ENCODE data around the gene RNPEP.
"Not testable (repeated sequence)": the region's sequence is repeated elsewhere in the genome, so short reads cannot be mapped to it uniquely, and the experiment has no call there.

Gene RNPEP

DNA sequence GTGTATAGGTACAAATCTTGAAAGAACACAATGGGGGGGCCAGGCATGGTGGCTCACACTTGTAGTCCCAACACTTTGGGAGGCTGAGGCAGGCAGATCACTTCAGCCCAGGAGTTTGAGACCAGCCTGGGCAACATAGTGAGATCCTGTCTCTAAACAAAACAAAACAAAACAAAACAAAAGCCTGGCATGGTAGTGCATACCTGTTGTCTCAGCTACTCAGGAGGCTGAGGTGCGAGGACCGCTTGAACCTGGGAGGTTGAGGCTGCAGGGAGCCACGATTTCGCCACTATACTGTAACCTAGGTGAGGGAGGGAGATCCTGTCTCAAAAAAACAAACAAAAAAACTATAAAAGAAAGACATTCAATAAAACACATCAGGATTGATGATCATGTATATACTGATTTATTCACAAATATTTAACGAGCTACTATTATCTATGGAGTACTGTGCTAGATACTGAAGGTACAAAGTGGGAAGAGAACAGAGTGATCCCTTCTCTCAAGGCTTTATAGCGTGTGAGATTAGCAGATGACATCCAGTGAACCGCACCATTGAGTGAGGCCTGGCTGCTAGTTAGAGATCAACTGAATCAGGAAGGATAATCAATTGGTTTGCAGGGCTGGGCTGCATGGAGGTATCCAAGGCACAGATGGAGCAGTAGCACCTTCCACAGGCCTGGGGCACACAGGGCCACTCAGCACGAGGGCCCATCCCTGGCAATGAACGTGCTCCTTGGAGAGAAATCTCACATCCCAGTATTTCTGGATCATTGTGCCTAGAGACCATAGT lies 54.3 kb downstream of the RNPEP start:
- DNase-seq (ENCODE audit: low spot score) = no peak

DNA sequence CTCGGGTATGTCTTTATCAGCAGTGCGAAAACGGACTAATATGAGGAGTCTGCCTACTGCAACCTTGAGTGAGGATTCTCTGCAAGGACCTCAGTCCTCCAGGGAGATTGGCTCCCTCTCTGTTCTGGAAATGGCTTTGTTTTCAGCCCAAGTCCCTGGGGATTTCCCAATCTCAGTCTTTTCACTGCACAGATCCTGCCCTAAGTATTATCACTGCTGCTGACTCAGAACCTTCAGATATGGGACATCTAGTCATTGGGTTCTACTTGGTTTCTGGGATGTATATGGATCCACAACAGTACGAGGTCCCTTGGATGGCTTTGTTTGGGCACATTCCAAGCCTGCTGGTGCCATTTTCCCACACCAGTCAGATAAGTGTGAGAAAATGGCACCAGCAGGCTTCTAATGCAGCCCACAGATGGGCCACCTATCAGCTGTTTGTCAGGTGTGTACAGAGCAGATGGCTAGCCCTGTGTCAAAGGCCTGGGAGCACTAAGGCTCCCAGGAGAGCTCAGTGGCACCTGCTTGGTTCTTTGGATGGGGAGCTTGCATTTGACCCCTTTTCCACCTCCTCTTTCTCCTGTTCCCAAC lies 55.4 kb downstream of the RNPEP start:
- no peak for DNase-seq (ENCODE audit: low spot score)

DNA sequence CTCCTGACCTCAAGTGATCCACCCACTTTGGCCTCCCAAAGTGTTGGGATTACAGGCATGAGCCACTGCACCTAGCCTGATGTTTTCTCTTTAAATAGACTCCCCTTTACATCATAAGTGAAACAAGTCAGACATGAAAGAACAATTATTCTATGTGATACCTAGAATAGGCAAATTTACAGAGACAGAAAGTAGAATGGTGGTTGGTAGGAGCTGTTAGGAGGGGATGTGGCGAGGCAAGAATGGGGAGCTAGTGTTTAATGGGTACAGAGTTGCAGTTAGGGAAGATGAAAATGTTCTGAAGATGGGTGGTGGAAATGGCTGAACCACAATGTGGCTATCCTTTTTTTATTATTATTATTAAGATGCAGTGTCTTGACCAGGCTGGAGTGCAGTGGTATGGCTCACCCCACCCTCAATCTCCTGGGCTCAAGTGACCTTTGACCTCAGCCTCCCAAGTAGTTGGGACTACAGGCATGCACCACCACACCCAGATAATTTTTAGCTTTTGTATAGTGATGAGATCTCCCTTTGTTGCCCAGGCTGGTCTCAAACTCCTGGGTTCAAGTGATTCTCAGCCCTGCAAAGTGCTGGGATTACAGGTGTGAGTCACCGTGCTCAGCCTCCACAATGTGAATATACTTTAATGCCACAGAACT lies 56.4 kb downstream of the RNPEP start:
- DNase-seq (ENCODE audit: low spot score) = no peak

DNA sequence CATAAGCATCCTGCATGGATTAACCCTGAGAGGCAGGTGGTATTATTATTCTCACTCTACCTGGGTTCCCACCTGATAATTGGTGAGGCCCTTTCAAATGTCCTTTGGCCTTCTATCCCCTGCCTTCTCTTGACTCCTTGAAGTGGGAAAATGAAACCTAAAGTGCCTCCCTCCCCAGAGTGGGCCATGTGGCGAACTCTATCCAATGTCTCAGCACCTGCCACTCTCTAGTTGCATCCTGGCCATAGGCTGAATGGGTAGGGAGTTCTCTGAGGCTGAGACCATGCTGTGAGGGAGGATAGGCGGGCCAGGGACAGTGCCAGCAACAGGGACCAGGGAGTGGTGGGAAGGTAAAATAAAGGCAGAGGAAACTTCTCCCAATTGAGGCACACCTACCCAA lies 63.3 kb downstream of the RNPEP start:
- DNase-seq (ENCODE audit: low spot score) = no peak

DNA sequence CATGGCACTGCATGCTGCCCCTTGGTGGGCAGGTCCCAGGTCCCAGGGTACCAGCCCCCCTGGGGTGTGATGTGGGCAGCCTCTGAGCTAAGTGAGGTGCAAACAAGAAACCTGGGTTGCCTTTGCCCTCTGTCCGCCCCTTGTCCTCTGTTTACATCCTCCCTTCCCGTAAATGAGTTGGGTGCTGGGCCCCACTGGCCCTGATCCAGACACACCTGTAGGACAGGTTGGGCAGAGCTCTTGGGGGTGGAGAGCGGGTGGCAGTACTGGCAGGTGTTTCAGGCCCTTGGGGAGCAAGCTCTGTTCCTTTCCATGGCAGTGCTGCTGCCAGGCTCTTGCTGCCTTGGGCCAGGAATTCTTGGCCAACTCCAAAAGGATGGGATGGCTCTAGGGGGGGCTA lies 63.8 kb downstream of the RNPEP start:
- no peak for DNase-seq (ENCODE audit: low spot score)

DNA sequence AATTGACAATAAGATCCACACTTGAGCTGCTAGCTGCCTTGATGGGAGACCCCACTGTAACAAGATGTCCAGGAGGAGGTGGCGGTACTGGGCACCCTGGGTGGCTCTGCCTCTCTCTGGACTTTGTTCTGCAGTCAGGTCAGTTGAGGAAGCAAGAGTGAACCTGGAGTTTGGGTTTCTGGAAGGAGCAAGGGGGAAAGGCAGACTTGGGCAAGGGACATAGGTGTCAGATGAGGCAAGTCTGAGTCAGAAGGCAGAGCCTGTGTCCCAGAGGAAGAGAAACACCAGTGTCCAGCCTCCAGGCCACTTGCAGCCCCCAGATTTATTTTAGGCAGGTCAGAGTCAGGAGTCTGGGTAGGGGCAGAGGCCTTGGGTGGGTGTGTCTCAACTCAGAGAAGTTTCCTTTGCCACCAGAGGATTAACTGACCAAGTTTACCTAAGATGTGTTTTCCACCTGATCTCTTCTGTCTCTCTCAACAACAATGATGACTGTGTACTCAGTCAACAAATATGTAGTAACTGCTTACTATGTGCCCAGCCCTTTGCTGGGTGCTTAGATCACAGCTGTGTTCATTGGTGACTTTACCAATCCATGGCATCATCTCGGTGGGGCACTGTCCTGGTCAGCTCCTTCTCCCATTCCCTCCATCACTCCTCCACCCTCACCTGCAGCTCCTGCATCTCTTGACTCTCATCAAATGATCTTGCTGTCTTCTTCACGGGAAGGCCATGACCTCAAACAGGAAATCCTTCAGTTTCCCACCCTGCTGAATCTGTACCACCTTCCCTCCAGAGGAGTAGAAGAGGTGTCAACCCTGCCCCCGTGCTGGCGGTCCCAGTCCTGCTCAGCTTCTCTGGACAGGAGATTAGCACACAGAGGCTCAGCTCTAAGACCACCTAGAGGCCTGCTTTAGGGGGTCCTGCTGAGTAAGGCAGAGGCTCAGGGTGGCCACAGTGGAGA lies 64.6 kb downstream of the RNPEP start:
- no peak for DNase-seq (ENCODE audit: low spot score)

DNA sequence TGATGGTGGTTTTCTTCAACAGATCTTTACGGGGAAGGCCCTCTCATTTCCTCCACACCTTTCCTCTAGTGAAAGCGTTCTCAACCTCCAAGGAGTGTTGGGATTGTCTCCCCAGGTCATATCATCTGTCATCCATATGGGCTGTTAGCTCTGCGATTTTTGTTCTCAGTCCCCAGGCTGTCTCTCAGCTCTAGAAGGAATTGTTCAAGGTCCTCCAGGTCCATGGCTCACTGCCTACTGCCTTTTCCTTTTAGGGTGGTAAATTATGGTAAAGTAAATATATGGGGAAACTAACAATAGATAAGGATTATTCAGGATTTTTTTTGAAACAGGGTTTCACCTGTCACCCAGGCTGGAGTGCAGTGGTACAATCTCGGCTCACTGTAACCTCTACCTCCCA lies 65.5 kb downstream of the RNPEP start:
- no peak for DNase-seq (ENCODE audit: low spot score)

DNA sequence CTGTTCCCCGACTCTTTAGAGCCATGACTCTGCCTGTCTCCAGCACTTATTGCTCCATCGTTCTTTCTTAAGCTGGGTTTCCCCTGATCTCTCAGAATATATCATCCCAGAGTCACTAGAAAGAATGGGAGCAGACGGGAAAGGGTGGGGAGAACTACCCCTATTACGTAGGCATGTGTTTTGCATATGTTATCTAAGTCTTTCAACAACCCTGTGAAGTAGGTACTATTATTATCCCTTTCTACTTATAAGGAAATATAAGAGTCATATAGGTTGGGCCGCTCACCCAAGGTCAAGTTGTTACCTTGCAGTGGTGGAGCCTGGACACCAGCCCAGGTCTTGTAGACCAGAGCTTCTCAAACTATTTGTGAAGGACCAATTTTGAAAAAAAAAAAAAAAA lies 66.7 kb downstream of the RNPEP start:
- no peak for DNase-seq (ENCODE audit: low spot score)

DNA sequence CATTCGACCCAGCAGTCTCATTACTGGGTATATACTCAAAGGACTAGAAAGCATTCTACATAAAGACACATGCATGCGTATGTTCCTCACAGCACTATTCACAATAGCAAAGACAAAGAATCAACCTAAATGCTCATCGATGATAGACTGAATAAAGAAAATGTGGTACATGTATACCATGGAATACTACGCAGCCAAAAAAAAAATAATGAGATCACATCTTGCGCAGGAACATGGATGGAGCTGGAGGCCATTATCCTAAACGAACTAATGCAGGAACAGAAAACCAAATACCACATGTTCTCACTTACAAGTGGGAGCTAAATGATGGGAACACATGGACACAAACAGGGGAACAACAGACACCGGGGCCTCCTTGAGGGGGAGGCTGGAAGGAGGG lies 71.6 kb downstream of the RNPEP start:
- no peak for DNase-seq (ENCODE audit: low spot score)

DNA sequence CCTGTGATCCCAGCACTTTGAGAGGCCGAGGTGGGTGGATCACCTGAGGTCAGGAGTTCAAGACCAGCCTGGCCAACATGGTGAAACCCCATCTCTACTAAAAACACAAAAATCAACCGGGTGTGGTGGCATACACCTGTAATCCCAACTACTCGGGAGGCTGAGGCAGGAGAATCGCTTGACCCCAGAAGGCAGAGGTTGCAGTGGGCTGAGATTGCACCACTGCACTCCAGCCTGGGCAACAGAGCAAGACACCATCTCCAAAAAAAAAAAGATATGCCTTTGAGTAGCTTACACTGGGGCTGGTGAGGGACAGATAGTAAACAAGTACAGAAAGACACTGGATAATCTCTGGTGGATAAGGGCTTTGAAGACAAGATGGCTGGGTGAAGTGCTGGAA lies 72.2 kb downstream of the RNPEP start:
- not testable (repeated sequence) for DNase-seq (ENCODE audit: low spot score)
